Pons (tissue), 1 donor: ENCODE data around the gene SLC28A2.
"Not testable (repeated sequence)": the region's sequence is repeated elsewhere in the genome, so short reads cannot be mapped to it uniquely, and the experiment has no call there.

Experiments
- DNase-seq: peaks from one replicate; pipeline ENCODE4 v3.0.0-alpha.2; 2016; ENCODE audit warnings: low spot score

SLC28A2 gene

GRCh38 chr15:45262906-45263461, 10.9 kb downstream of the SLC28A2 start:
- DNase-seq, result no peak

- no peak for DNase-seq
These were observed 11.8 kb downstream of the SLC28A2 start for GRCh38 chr15:45263854-45264253.

- no peak for DNase-seq
These were observed 13.5 kb downstream of the SLC28A2 start for GRCh38 chr15:45265506-45265905.

GRCh38 chr15:45268135-45268534, 16.1 kb downstream of the SLC28A2 start:
- no peak for DNase-seq

GRCh38 chr15:45274636-45275380, 22.8 kb downstream of the SLC28A2 start:
- DNase-seq, result no peak

- peak; percentile 78 for DNase-seq
These were observed 24.8 kb downstream of the SLC28A2 start for GRCh38 chr15:45276831-45277230.

GRCh38 chr15:45279024-45279698, 27.1 kb downstream of the SLC28A2 start:
- peak; percentile 99 for DNase-seq

- DNase-seq, result no peak
These were observed 33.4 kb downstream of the SLC28A2 start for GRCh38 chr15:45285413-45285812.

GRCh38 chr15:45287390-45287956, 35.4 kb downstream of the SLC28A2 start:
- DNase-seq, result no peak

GRCh38 chr15:45288947-45289346, 36.9 kb downstream of the SLC28A2 start:
- no peak for DNase-seq

GRCh38 chr15:45291822-45292582, 40.0 kb downstream of the SLC28A2 start:
- DNase-seq, result no peak

GRCh38 chr15:45293326-45293725, 41.3 kb downstream of the SLC28A2 start:
- DNase-seq, result not testable (repeated sequence)

- DNase-seq, result not testable (repeated sequence)
These were observed 46.9 kb downstream of the SLC28A2 start for GRCh38 chr15:45298964-45299378.

- DNase-seq, result no peak
These were observed 52.7 kb downstream of the SLC28A2 start for GRCh38 chr15:45304711-45305110.

- DNase-seq, result no peak
These were observed 54.1 kb downstream of the SLC28A2 start for GRCh38 chr15:45306105-45306504.

- peak; percentile 75 for DNase-seq
These were observed 55.3 kb downstream of the SLC28A2 start for GRCh38 chr15:45307230-45307924.

GRCh38 chr15:45314117-45314516, 62.1 kb downstream of the SLC28A2 start:
- not testable (repeated sequence) for DNase-seq

- DNase-seq, result peak; percentile 69
These were observed 62.9 kb downstream of the SLC28A2 start for GRCh38 chr15:45314960-45315359.

- DNase-seq, result no peak
These were observed 67.6 kb downstream of the SLC28A2 start for GRCh38 chr15:45319472-45320214.

GRCh38 chr15:45320581-45321205, 68.7 kb downstream of the SLC28A2 start:
- peak; percentile 8 for DNase-seq
